Ovary (tissue), 9 donors: ENCODE data around the gene DPYSL3. TPM values are rescaled to one million over a fixed set of nuclear protein-coding genes. Genes with fewer than 3 reads are reported as not detected.

Experiments used
- DNase-seq, 5 donors: peaks; one replicate each; pipeline ENCODE4 v3.0.0-alpha.2; 2019 to 2020
- H3K27ac ChIP-seq, 2 donors: fragments of 200-600 bp; one replicate each; pipeline versions ENCODE4 v1.5.1 to v1.8.0; 2019 to 2022
- H3K27me3 ChIP-seq: fragments of 200-600 bp; one replicate; pipeline ENCODE4 v1.8.0; 2022
- H3K36me3 ChIP-seq: fragments of 200-600 bp; sonication (generic); one replicate; pipeline ENCODE4 v1.5.1; 2019
- H3K4me1 ChIP-seq: one replicate; pipeline ENCODE4 v1.8.1; 2013; ENCODE audit warnings: mild to moderate bottlenecking, moderate library complexity; ENCODE audit not compliant: insufficient read depth
- H3K4me3 ChIP-seq: fragments of 200-600 bp; sonication (generic); one replicate; pipeline ENCODE4 v1.5.1; 2017
- H3K9me3 ChIP-seq, 2 donors: fragments of 200-600 bp in 1 of 2; sonication (generic) in 1 of 2; one replicate each; pipeline versions ENCODE4 v1.5.1 to v1.8.1; 2013 to 2019; ENCODE audit warnings: mild to moderate bottlenecking in 1 of 2, moderate library complexity in 1 of 2
- CTCF ChIP-seq, 3 donors: fragments of 450-650 bp in 2 of 3; fragments of 200-600 bp in 1 of 3; IDR thresholded peaks; one replicate each; pipeline versions ENCODE4 v1.5.1 to v1.8.0; 2016 to 2022; ENCODE audit warnings: antibody characterized with exemption in 3 of 3, mild to moderate bottlenecking in 1 of 3
- EP300 ChIP-seq: sonication (generic); formaldehyde crosslinking; IDR thresholded peaks from one replicate; pipeline ENCODE4 v1.6.1; 2017; ENCODE audit warnings: antibody characterized with exemption
- POLR2A ChIP-seq: fragments of 450-650 bp; IDR thresholded peaks from one replicate; pipeline ENCODE4 v1.6.1; 2017; ENCODE audit warnings: antibody characterized with exemption, mild to moderate bottlenecking, moderate library complexity
- WGBS, 3 donors: extraction: QIAGEN DNeasy Blood & Tissue Kit in 1 of 3; methylation state at CpG; one replicate each; pipeline versions ENCODE4 v1.1.5 to v1.1.7; 2013 to 2017; 5-methylcytosine and 5-hydroxymethylcytosine counted together
- intact Hi-C, 4 donors: fragments of 100-400 bp; cut with DNase I; formaldehyde crosslinking; loops; one replicate each; pipeline versions ENCODE4 v1.11.0 to v1.15.1; 2022 to 2023
- polyA plus RNA-seq, 2 donors: library from polyadenylated mRNA; stranded (reverse); fragments of 200-250 nt in 1 of 2; fragments of 350-450 nt in 1 of 2; fragmentation: Illumina TruSeq in 1 of 2; extraction: RNeasy Lipid Tissue Mini Kit (QIAGEN cat#74804) in 1 of 2; gene quantifications; one replicate each; pipeline ENCODE4 v1.2.3, GENCODE V29; 2013 to 2014
- total RNA-seq, 7 donors: library from RNA; depleted of rRNA in 2 of 7; stranded (reverse); fragments of >200 nt in 2 of 7; fragmentation: NEBNext Ultra II Directional in 3 of 7; extraction: Animal tissue kit (Norgen Biotek cat#: 25700) in 3 of 7; gene quantifications; one replicate each; pipeline versions ENCODE4 v1.1.0 to v1.2.4, GENCODE V29; 2016 to 2023
- donor health status: DM: no; HTN: no; CAD: no; lungs with moderate emphysema.
- donor health status: DM: no; HTN: no; CAD: no.
- donor health status: Bipolar disorder and iron deficiency.
- donor health status: DM: yes; HTN: yes; CAD: no.
- donor health status: DM: no; HTN: no; CAD: no.
- donor health status: DM: yes; HTN: yes; CAD: no.

Gene DPYSL3
- total and polyA plus RNA-seq, 9 donors: 77.9 to 606 (median 158) TPM

GRCh38 chr5:147510885-147511284 is 1.0 kb upstream of the DPYSL3 start:
- intact Hi-C loops: no loop called here
- no peak for DNase-seq
- Histone ChIP-seq H3K27me3 (no peaks in the 10 kb centered on the region), H3K9me3 (no peaks in the 10 kb centered on the region), H3K4me3 (no peak overlapping the region), H3K36me3 (no peaks in the 10 kb centered on the region), H3K4me1 (peaks cover 1% of the 10 kb centered on the region), H3K27ac (no peak overlapping the region)
- WGBS, 3 donors: 90 to 95% (median 94%) methylated on average over 7 of the region's 7 CpGs
- TF ChIP-seq EP300 (no peak), POLR2A (no peak), CTCF (IDR thresholded peaks at IDR 0.05) (no peak)

- no peaks in the 10 kb centered on the region for H3K9me3 ChIP-seq
- 1% methylated on average over 33 to 50 of the region's 50 CpGs for WGBS, 3 donors
- no peak for TF ChIP-seq EP300
- no peak for TF ChIP-seq CTCF (IDR thresholded peaks at IDR 0.05)
- TF ChIP-seq POLR2A: no peak
- peaks cover 2% of the 10 kb centered on the region for H3K4me1 ChIP-seq
- intact Hi-C loops: loop anchor here in 3 of 4 donors (2.0 to 10.0 kb wide), 3 partner anchors 54 to 57 kb away; no protein-coding TSS in a partner anchor
- H3K4me3 ChIP-seq: peak overlapping the region; percentile 53
- peak; percentile 31 to 61 (median 56) for DNase-seq
- peak overlapping the region; percentile 85 to 89 for H3K27ac ChIP-seq
- no peaks in the 10 kb centered on the region for H3K27me3 ChIP-seq
- no peaks in the 10 kb centered on the region for H3K36me3 ChIP-seq
Measured at GRCh38 chr5:147509041-147509709, 693 bp downstream of the DPYSL3 start.

GRCh38 chr5:147508711-147509040 is 1.2 kb downstream of the DPYSL3 start:
- Histone ChIP-seq H3K9me3 (no peaks in the 10 kb centered on the region), H3K36me3 (no peaks in the 10 kb centered on the region), H3K27ac (peak overlapping the region; percentile 85 to 89), H3K27me3 (no peaks in the 10 kb centered on the region), H3K4me3 (peak overlapping the region; percentile 53), H3K4me1 (peaks cover 3% of the 10 kb centered on the region)
- no peak for DNase-seq
- intact Hi-C loops: loop anchor here in 3 of 4 donors (2.0 to 10.0 kb wide), 3 partner anchors 54 to 56 kb away; no protein-coding TSS in a partner anchor
- WGBS, 3 donors: 2 to 10% (median 4%) methylated on average over 7 of the region's 7 CpGs
- TF ChIP-seq POLR2A (no peak), EP300 (no peak), CTCF (IDR thresholded peaks at IDR 0.05) (no peak)

GRCh38 chr5:147507480-147508126 is 2.3 kb downstream of the DPYSL3 start:
- intact Hi-C loops: loop anchor here in 3 of 4 donors (2.0 to 10.0 kb wide), 3 partner anchors 53 to 55 kb away; no protein-coding TSS in a partner anchor

More at GRCh38 chr5:147507480-147508126, 2.3 kb downstream of the DPYSL3 start:
- H3K9me3 ChIP-seq: no peaks in the 10 kb centered on the region
- H3K27me3 ChIP-seq: no peaks in the 10 kb centered on the region
- no peaks in the 10 kb centered on the region for H3K36me3 ChIP-seq
- peaks cover 3% of the 10 kb centered on the region for H3K4me1 ChIP-seq
- DNase-seq: peak in 1 of 5 donors; percentile 58
- 8 to 23% (median 10%) methylated on average over 7 of the region's 7 CpGs for WGBS, 3 donors
- TF ChIP-seq POLR2A (no peak), CTCF (IDR thresholded peaks at IDR 0.05) (no peak), EP300 (no peak)
- peak overlapping the region in 1 of 2 donors; percentile 3 for H3K27ac ChIP-seq
- peak overlapping the region; percentile 53 for H3K4me3 ChIP-seq
